ENCODE data around the gene PRKCZ.
"Not testable (repeated sequence)": the region's sequence is repeated elsewhere in the genome, so short reads cannot be mapped to it uniquely, and the experiment has no call there.

The PRKCZ gene

DNA sequence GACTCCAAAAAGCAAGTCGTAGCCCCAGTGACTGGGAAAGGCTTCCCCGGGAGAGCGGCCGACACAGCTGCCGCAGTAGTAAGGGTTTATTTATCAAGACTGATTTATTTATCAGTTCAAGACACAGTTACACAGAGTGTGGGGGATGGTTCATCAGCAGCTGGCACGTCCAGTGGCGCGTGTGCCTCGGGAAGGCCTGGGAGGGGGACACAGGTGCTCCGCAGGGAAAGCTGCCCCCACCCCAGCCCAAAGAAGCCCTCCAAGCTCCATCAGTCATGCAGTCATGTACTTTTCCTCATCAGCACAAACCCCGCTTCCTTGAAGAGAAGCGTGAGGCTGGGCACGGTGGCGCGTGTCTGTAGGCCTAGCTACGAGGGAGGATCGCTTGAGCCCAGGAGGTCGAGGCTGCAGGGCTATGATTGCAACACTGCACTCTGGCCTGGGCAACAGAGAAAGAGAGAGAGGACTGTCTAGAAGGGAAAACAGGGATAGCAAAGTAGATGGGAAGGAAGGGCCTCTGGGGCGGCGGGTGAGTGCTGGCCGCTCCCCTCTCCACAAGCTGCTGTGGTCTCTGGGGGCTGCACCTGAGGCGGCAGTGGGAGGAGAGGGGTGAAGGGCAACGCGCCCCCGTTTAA is 53.2 kb downstream of the PRKCZ start:
- DNase-seq (ENCODE audit: low read depth), result no peak

- DNase-seq (ENCODE audit: low read depth), result no peak
Observed at GRCh38 chr1:2103901-2104590, 53.8 kb downstream of the PRKCZ start.

DNA sequence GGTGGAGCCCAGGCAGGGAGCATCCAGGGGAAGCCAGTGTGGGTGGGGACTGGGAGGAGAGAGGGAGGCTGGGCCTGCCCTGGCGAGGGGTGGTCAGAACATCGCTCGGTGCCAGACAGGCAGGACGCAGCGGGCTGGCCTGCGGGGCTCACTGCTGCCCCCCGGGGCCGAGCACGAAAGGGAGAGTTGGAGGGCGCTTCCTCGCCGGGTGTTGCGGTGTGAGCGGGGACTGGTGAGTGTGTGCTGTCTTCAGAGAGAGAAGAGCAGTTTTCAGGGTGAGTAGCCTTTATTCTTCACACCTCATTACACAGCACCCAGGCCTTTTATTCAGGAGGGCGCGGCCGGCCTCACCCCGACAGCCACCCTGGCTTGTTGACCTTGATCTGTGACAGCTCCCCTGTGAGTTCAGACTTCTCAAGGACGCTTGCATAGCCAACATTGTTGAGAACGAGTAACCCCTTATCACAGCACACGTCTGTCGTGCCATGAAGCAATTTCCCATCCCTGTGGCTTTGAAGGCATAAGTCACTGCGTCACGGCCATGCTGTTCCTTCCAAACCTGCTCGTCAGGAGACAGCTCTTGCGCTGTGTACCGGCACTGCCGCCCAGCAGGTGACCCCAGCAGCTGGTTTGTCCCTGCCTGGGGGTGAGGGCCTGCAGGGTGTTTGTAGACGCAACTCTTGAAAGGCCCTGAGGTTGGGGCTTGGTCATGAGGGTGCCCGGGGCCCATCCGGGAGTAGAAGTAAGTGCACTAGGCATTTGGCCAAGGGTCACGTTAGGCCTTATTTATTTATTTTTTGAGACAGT is 54.6 kb downstream of the PRKCZ start:
- DNase-seq (ENCODE audit: low read depth), result no peak

DNA sequence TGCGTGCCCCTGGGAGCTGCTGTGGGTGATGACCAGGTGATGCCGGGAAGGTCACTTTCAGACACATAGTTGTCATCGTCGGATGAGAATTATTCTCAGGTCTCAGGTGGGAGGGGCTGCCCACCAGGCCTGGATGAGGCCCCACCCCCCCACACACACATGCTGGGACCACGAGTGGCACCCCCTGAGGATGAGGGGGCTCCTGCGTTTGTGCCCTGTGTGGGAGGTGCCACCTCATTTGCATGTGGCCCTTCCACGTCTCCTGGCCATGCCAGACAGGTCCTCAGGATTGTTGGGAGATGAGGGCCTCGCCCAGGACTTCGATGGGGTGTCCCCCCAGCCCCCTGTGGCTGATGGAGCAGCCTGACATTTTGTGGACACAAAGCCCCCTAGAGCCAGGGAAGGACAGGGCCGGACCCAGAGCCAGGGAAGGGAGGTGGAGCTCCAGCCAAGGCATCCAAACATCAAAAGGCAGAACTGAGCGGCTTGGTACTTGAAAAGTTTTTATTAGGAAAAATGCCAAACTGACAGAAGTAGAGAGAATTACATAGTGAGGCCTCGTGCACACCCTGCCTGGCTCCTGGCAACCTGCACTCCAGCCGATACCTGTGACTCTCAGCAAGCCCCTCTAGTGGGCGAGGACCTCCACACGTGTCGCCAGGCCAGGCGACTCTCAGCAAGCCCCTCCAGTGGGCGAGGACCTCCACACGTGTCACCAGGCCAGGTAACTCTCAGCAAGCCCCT is 55.7 kb downstream of the PRKCZ start:
- DNase-seq (ENCODE audit: low read depth), result no peak

DNA sequence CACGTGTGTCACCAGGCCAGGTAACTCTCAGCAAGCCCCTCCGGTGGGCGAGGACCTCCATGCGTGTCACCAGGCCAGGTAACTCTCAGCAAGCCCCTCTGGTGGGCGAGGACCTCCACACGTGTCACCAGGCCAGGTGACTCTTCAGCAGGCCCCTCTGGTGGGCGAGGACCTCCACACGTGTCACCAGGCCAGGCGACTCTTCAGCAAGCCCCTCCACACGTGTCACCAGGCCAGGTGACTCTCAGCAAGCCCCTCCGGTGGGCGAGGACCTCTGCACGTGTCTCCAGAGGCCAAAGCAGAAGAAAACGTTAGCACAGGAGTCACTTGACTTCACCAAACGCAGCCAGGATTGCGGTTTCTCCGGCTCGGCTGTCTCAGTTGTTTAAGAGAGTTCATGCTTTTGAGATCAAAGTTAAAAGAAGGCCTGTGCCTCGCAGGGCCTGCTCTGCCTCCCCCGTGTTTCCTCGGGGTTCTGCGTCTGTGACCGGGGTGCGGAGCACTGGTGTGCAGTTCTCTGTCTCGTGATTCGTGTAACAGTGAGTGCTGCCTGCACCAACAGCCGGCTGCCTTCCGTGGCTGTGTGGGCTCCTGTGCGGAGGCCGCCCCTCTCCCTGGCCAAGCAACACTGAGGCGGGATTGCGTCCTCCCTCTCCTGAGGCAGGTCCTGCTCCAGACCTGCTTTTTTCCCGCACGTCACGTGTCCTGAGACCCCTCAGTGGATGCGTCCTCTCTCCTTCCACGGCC is 56.6 kb downstream of the PRKCZ start:
- DNase-seq (ENCODE audit: low read depth), result no peak

GRCh38 chr1:2107586-2108212 is 57.5 kb downstream of the PRKCZ start:
- DNase-seq (ENCODE audit: low read depth), result no peak

DNA sequence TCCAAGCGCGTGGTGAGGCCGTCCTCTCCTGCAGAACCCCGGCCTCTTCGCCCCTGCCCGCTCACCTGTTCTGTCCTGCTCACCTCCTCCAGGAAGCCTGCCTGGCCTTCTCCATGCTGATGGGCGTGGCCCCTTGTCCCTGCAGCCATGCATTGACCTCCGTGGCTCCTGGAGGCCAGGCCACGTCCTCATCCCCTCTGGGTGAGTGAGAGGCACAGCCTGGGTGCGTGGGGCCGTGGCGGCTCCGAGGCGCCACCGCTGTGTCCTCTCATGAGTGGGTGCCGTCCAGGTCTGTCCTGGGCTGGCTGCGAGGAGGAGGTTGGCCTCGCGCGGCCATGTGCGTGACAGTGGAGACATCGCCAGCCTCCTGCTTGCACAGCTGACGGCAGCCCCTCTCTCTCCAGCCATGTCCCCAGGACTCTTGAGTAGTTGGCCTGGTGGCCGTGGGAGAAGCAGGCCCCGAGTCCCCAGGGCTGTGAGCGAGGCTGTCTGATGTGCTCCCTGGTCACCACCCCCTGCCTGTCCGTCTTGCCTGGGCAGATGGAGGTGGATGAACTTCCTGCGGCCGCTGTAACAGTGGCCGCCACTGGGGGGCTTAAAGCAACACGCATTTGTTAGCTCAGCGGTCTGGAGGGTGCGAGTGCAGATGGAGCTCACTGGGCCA is 58.1 kb downstream of the PRKCZ start:
- DNase-seq (ENCODE audit: low read depth), result no peak

DNA sequence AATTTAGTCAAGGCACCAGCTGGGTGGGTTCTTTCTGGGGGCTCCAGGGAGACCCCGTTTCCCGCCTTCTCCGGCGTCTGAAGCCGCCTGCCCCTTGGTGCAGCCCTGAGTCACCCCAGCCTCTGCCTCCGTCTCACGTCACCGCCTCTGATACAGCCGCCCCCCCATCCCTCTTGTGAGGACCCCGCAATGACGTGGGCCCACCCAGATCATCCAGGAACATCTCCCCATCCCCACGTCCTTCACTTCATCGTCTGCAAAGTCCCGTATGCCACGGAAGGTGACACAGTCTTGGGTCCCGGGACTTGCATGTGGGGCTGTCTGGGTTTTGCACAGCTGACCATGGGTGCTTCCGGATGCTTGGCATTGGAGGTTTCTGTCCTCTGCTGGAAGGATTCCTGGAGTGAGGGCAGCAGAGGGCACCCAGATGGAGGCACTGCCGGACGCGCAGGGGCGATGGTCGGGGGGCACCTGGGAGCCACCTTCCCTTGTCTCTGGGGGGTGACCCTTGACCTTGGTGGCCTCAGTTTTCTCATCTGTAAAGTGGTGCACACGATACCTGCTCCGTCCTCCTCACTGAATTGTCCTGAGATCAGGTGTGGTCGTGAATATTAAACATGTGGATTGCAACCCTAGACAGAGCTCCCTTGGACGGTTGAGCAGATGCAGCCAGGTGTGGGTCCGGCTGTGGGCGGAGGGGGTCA is 58.8 kb downstream of the PRKCZ start:
- no peak for DNase-seq (ENCODE audit: low read depth)

DNA sequence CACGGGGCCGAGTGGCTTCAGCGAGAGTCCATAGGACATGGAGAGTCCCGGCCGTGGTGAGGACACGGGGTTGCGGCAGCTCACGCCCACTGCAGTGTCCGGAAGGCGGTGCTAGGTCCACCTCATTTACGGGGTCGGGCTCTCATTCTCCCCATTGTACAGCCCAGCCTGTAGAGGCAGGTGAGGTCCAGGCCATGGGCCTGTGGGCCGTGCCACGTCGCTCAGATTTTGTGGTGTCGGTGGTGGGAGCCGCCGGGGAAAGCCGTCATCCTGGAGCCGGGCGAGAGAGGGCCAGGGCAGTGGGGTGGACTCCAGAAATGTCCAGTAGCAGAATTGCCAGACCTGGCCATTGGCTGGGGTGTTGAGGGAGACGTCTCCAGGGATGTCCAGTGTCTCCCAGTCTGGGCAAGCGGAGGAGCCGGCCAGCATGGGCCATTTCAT is 59.4 kb downstream of the PRKCZ start:
- DNase-seq (ENCODE audit: low read depth), result no peak

GRCh38 chr1:2110191-2110737 is 60.1 kb downstream of the PRKCZ start:
- DNase-seq (ENCODE audit: low read depth), result no peak

- no peak for DNase-seq (ENCODE audit: low read depth)
Observed at GRCh38 chr1:2110738-2111673, 60.8 kb downstream of the PRKCZ start.

- DNase-seq (ENCODE audit: low read depth), result no peak
Observed at GRCh38 chr1:2111674-2112035, 61.4 kb downstream of the PRKCZ start.

DNA sequence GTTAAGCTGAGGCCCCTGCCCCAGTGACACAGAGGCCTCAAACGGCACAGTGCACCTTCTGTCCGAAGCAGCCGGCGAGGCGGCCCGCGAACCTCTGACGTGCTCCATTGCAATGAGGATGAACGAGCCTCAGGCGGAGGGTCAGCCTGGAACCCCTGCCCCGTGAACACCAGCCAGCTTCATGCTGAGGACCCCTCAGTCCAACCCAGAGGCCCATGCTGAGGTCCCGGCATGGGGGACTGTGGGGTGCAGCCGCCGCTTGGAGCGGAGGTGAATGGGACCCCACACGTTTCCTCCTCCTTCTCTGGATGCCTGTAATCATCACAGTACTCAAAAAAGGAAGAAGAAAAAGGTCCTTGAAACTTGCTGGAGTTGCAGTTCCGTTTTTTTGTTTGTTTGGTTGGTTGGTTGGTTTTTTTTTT is 62.1 kb downstream of the PRKCZ start:
- DNase-seq (ENCODE audit: low read depth), result no peak

DNA sequence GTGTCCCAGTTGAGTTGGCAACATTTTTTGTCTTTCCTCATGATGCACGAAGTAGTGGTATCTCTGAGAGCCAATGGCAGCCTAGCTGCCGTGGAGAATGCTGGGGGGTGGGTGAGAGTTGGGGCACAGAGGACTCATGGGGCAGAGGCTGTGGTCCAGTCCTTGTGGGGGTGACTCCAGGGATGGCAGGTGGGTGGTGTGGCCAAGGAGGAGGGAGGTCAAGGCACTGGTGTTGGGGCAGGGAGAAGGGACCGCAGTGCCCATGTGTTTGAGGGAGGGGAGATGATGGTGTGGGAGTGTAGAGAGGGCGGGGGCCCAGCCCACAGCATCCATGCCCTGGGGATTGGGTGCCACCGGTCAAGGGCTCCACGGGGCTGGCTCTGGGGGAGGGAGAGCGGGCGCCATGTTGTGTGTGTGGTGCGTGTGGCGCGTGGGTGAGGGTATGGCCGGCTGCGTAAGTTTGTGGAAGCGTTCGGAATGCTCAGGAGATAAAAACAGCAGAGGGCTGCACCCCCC is 63.5 kb downstream of the PRKCZ start:
- no peak for DNase-seq (ENCODE audit: low read depth)

- not testable (repeated sequence) for DNase-seq (ENCODE audit: low read depth)
Observed at GRCh38 chr1:2114635-2115007, 64.4 kb downstream of the PRKCZ start.

GRCh38 chr1:2115008-2115641 is 64.9 kb downstream of the PRKCZ start:
- no peak for DNase-seq (ENCODE audit: low read depth)

DNA sequence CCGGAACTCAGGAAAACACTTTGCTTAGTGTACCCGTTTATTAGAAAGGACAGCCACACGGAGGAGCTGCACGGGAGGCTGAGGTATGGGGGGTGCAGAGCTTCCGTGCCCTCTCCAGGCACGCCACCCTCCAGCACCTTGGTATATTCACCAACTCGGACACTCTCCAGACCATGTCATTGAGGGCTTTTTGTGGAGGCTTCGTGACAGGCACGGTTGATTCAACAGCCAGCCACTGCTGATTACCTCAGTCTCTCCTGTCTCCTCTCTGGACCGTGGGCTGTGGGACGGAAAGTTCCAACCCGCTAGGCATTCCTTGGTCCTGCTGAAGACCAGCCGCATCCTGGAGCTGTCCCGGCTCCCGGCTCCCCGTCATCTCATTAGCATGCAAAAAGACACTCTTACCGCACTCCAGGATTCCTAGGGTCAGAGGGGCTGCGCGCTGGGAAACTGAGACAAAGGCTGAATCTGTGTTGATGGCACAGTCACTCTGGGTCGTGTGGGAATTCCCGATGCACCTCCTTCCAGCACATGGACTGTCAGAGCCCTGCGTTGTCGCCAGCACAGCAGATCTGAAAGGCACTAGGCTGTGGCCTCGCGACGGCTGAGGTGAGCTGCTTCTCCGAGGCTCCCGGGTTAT is 65.6 kb downstream of the PRKCZ start:
- DNase-seq (ENCODE audit: low read depth), result no peak
